IPS DF 6.9 (cell line): Measurements from ENCODE around the gene ARSI.

Experiments
- DNase-seq: peaks from one replicate; pipeline ENCODE4 v3.0.0-alpha.2; 2013; ENCODE audit warnings: low read depth, low spot score
- H3K27ac ChIP-seq: one replicate; pipeline ENCODE4 v1.5.1; 2013; ENCODE audit warnings: low read length, control low read depth
- H3K27me3 ChIP-seq: 2 replicates; pipeline ENCODE4 v1.6.1; 2013; ENCODE audit warnings: mild to moderate bottlenecking, low read length; ENCODE audit not compliant: control insufficient read depth, insufficient read depth
- H3K36me3 ChIP-seq: 2 replicates; pipeline ENCODE4 v1.6.1; 2013; ENCODE audit warnings: low read length; ENCODE audit not compliant: control insufficient read depth, insufficient read depth
- H3K4me1 ChIP-seq: 2 replicates; pipeline ENCODE4 v1.6.1; 2013; ENCODE audit warnings: low read length; ENCODE audit not compliant: control insufficient read depth, insufficient read depth
- H3K4me3 ChIP-seq: 2 replicates; pipeline ENCODE4 v1.5.1; 2013; ENCODE audit warnings: mild to moderate bottlenecking, low read length
- H3K9me3 ChIP-seq: 2 replicates; pipeline ENCODE4 v1.6.1; 2013; ENCODE audit warnings: low read length, inconsistent platforms; ENCODE audit not compliant: control insufficient read depth, insufficient read depth
- WGBS: extraction: QIAGEN DNeasy Blood & Tissue Kit; methylation state at CpG from one replicate; pipeline ENCODE4 v1.1.7; 2013; ENCODE audit warnings: mixed read lengths, missing lambda C conversion rate; ENCODE audit not compliant: insufficient read length, insufficient coverage; 5-methylcytosine and 5-hydroxymethylcytosine counted together

ARSI gene

DNA sequence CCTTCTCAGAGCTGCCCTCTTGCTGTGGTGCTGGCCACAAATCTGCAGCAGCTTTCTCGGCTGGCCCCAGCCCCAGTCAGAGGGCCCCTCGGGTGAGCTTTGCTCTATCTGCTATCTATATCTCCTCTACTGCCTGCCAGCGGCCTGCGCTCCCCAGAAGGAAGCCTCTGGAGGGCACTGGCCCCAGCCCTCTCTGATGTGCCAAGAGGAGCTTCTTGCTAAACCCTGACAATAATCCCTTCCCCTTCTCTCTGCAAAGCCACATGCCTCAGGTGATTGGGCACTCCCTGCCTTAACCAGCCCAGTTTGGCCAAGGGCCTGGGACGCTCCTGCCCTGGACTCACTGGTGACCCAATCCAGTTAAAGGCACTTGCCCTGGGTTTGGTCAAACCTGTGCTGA lies 55.9 kb downstream of the ARSI start:
- Histone ChIP-seq H3K27ac (no peak overlapping the region), H3K9me3 (no peaks in the 10 kb centered on the region), H3K27me3 (no peaks in the 10 kb centered on the region), H3K36me3 (no peaks in the 10 kb centered on the region), H3K4me3 (no peak overlapping the region), H3K4me1 (no peaks in the 10 kb centered on the region)
- DNase-seq = no peak
- WGBS = no CpG with 5 or more reads among the region's 5 CpGs

DNA sequence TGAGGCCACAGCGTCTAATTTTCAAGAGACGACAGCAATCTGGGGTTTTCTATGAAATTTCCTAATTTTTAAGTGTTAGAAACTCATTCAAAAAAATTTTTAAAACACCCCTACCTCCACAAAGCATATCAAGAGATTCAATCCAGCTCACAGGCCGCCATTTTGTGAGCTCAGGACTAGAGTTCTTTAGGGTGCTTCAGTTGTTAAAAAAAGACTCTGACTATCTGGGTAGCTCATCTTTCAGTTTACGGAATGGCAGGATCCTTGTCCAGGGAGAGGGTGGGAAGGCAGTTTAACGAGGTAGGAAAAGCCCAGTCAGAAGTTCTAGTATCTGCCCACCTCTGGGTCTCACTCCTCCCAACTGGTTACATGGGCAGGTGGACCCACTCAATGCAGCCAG lies 56.3 kb downstream of the ARSI start:
- no peaks in the 10 kb centered on the region for H3K27me3 ChIP-seq
- WGBS = no CpG with 5 or more reads among the region's 5 CpGs
- DNase-seq = no peak

More for the DNA sequence above, 56.3 kb downstream of the ARSI start:
- H3K27ac ChIP-seq = no peak overlapping the region
- H3K4me1 ChIP-seq = no peaks in the 10 kb centered on the region
- no peaks in the 10 kb centered on the region for H3K36me3 ChIP-seq
- no peaks in the 10 kb centered on the region for H3K9me3 ChIP-seq
- H3K4me3 ChIP-seq = no peak overlapping the region
